HG03378 (cell line): ENCODE results near the gene CAMTA1.

ENCODE experiments used
- ATAC-seq: cut with Tn5 transposase; IDR thresholded peaks from one replicate; pipeline ENCODE4 v1.9.1; 2021; ENCODE audit warnings: mild to moderate bottlenecking, moderate library complexity; ENCODE audit not compliant: unreplicated experiment

CAMTA1 gene

DNA sequence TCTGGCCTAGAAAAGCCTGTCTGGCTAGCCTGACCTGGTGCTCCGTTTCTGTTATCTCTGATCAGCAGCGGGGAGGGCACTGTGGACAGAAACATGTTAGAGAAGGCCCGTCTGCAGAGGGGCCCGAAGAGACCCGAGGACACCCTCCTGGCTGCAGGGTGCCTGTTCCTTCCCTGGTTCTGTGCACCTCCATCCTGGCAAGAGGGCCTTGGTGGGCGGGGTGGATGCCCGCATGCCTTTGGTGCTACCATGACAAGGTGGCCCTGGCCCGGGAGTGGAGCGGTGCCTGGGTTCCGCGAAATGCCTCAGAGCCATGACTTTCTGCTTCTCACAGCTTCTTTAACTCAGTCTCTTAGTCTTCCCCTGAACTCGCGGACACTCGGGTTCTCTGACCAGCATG lies 233.6 kb downstream of the CAMTA1 start:
- no peak for ATAC-seq

DNA sequence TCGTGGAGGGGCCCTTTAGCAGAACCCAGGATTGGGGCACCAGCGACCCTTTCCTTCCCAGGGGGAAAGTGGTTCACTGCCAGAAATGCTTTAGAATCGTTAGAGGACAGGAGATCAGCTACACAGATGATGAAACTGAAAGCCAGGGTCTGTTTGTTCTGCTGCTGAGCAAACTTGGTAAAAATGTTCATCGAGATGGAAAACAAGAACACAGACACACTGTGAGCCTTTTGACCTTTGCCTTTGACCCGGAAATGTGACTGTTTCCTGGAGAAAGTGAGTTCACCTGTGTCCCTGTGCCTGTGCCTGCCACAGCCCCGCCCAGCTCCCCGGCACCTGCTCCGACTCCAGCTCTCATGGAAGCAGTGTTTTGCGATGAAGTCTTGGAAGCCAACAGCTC lies 234.3 kb downstream of the CAMTA1 start:
- ATAC-seq, result no peak

DNA sequence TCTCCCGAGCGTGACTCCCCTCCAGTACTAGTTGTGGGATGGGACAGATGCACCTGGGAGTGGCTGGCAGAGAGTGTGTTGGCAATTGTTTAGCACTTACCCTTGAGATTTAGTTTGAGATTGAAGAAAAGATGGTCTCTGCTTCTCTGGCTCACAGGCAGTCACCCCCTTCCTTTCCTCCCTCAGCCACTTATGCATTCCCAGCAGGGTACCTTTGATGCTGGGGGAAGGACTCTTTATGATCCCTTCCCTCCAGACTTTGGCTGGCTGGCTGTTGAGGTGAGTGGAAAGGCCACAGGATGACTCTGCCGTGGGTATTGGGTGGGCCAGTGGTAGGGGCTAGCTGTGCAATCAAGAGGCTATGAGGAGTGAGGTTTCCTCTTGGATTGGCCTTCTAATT lies 236.8 kb downstream of the CAMTA1 start:
- ATAC-seq, result no peak

DNA sequence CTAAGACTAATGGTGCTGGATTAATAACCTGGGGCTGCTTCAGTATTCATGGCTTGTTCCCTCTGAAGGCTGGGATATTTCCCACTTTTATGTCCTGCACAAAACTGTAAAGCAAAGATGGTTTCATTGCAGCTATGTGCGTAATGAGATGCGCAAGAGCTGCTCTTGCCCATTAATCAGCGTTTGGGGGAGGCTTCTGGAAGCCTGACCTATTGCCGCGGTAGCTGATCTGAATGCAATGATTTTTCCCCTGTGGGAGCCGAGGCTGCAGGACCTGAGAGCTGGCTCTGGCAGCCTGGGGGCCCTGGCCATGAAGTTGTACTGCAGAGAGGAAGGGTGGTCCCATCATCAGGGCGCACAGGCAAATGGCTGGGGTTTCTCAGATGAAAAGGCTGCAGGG lies 239.8 kb downstream of the CAMTA1 start:
- ATAC-seq, result no peak

DNA sequence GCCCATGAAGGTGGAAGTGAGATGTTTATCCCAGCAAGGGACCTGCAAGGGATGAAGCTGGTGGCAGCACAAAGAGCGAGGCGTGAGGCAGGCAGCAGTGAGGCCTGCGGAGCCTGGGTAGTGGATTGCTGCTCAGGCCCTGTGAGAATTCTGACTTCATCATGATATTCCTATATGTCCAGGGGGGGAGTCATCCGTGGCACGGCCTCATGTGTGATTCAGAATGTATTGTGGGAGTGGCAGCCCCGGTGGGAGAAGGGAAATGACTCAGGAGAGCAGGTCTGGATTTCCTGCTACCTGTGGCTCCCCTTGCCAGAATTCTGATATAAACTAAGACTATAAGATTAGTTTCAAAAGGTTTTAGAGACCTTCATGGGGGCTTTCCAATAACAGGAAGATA lies 240.9 kb downstream of the CAMTA1 start:
- ATAC-seq, result no peak

DNA sequence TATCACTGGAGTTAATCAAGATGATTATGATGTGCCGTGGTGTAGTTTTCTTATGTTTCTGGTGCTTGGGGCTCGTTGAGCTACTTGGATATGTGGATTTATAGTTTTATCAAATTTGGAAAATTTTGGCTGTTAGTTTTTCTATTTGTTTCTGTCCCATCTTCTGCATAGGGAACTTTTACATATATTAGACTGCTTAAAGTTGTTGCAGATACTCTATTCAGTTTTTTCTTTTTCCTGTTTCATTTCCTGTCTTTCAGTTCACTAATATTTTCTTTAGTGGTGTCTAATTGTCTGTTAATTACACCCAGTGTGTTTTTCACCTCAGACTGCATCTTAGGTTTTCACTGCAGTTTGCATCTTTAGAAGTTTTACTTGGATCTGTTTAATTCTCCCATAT lies 247.7 kb downstream of the CAMTA1 start:
- ATAC-seq, result no peak

DNA sequence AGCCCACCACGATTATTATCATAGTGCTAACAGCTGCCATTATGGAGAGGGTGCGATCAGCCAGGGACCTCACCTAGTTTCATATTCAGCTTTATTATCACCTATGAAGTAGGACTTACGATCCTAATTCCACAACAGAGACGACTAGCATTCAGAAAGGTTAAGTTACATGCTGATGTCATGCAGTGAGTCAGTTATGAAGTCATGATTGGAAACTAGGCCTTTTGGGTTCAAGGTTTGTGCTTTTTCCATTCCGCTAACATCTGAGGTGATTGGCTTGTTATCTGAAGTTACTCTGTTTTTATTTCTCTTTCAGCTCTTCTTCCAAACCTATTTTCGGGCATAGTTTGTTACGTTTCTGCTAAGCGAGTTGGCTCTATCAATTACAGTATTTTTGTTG lies 251.1 kb downstream of the CAMTA1 start:
- ATAC-seq, result no peak

DNA sequence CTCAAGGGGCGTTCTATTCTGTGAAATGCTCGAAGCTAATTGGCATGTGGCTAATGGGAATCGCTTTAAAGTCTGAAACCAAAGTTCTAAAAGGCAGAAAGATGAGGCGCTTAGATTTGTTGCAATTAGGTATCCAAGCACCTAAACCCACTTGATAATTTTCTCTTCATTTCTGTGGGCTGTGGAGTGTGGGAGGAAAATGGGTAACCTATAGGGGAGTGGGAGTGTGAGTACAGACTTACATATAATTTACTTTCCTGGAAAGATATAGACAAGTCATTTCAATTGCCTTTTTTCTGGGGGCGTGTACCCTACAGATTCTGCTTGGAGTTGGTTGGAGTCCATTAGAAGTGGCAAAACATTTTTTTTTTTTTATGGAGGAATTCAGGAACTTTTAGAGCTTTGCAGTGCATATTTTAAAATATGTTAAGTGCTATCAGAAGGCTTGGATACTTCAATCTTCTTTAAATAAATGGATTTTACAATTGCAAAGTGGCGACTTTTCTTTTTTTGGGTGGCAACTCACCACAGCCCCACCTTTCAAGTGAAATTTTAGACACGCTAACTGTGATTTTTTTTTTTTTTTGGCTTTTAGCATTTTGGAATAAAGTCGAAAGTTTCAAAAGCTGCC lies 254.5 kb downstream of the CAMTA1 start:
- no peak for ATAC-seq

DNA sequence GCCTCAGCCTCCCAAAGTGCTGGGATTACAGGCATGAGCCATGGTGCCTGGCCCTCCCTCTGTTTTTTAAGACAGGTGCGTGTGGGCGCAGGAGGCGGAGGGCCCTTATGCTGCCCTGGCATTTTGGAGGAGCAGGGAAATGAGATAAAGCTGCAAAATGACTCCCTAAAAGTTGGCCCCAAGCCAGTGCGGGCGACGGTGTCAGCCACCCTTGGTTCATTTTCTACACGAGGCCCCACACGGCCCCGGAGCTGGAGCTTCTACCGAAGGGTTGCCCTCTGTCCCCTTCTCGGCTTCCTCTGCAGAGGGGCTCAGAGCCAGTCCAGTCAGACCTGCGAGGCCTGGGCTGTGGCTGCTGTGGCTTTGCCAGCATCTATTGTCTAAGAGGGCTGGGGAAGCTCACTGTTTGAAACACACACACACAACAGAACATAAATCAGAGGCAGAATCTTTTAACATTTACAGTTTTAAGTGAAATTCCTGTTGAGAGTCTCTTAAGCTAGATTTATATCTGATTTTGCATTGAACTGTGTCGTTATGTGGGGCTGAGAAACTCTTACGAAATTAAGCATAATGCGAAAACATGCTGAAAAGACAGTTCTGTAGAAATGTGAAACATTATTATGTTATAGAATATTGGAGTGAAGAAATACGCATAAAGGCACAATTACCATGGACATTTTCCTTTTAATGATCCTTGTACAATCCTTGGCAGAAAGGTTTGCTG lies 255.9 kb downstream of the CAMTA1 start:
- no peak for ATAC-seq

DNA sequence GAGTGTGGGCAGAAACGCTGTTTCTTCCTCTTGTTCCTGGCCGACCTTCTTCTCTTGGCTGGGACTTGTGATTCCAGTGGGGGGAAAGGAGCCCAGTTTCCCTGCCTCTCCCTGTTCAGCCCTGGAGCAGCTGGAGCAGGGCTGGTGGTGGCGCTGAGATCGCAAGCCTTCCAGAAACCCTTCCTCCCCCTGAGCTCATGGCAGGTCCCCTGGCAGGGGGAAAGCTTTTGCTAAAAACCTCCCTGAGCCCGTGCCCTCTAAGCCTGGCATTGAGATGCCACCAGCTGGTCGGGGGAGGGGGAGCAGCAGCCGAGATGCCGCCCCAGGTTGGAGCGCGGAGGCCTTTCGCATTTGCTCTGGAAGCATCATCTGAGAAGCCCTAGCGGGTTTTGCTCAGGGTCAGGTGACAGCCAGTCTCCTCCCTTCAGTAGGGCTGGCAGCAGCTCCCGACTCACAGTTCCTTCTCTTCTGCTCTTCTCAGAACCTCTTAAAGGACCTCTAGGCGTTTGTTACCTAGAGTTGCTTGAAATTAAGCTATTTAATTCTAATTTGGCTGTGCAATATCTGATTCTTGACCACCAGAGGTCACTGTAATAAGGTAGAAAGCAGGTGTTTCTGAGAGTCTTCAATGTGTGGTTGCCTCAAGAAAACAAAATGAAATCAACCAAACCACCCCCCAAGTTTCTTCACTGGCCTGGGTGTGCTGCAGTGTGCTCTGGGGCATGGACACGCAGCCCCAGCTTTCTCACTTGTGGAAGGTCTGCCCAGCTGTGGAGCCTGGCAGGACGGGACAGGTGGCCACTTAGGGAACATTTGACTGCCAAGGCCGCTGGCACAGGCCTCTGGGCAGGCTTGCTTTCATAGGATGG lies 257.3 kb downstream of the CAMTA1 start:
- no peak for ATAC-seq

DNA sequence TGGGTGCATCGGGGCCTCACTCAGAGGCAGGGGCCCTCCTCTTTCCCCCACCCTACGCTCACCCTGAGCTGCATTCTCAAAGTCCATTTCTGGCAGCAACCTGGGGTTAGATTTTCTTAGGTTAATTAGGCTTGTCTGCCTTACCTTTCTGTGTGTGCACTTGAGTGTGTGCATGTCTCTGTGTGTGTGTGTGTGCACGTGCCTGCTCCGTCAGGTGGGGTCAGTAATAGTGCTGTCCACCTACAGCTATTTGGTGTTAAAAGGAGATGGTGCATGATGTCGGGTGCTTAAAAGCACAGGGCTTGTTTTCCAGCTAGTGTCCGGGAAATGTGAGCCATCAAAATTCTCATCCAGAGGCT lies 257.9 kb downstream of the CAMTA1 start:
- ATAC-seq, result no peak

DNA sequence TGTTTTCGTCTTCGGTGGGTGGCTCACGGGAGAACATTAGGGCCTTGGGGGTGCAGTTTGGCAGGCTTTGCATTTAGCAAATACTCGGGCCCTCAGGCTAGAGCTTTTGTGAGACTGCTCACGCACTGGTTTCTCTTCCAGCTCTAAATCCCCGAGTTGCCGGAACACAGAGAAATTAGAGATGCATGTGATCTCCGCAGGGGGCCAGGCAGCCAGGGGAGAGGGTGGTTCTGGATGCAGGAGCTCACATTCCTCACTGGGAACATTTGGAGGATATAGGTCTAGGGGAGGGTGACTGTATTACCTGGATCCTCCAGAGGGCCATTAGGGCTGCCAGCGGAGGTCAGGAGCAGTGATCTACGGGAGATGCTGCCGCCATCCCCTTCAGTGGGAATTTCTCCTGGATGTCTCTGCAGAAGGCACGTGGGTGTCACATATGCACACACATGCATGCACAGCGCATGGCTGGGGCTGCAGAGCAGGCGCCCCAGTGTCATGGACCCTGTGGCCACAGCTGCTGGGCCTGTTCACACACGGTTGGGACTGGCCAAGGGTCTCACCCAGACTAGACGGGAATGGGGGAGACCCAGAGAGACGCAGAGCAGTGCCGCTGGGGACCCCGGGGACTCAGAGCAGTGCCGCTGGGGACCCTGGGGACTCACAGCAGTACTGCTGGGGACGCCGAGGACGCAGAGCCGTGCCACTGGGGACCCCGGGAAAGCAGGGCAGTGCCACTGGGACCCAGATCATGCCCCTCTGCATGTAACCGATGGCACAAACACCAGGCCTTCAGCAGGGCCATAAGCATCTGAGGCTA lies 258.7 kb downstream of the CAMTA1 start:
- no peak for ATAC-seq

DNA sequence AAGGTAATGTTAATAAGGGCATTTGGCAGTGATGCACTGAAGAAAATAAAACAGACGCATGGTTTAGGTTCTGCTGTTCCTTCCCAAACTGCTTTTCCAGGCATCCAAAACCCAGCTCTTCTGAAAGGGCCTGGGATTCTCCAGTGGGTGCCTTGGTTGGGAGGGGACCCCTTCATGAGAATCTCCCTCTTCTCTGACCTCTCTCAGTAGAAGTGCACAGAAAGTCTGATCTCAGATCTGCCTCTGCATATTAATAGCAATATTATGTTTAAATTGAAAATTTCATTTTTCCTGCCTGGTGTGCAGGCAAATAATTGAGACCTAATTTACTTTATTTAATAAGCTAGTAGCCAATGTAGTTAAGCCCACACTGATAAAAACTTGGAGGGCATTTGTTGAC lies 260.6 kb downstream of the CAMTA1 start:
- no peak for ATAC-seq

DNA sequence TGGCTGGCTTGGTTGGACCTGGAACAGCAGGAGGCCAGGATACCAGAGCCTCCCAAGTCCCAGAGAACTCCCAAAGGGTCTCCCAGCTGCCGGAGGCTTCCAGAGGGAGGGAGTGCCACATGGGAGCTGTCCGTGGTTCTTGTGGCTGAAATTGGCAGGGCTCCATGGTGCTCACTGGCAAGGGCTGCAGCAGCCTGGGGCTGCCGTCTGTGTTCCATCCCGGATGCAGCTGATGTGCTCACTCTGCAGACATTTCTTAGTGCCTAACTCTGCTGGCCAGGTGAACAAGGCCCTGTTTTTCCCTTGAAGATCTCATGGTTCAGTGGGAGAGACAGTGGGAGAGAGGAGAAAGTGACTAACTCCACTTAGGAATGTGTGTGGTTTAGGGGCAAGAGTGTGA lies 261.1 kb downstream of the CAMTA1 start:
- ATAC-seq, result no peak

DNA sequence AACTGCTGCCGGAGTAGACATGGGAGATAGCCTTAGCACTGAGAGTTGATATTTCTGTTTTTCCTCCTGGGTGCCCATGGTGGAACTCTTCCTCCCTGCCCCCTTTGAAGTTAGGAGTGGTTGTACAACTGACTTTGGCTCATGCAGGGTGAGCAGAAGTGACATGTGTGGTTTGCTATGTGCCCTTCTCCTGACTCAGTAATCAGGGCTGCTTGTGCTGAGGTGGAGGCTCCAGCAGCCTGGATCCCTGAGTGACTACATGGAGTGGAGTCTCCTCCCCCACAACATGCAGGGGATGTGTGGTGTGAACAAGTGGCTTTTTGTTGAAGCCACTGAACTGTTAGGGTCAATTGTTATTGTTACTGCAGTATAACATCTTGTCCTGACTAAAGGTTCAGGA lies 261.6 kb downstream of the CAMTA1 start:
- no peak for ATAC-seq

DNA sequence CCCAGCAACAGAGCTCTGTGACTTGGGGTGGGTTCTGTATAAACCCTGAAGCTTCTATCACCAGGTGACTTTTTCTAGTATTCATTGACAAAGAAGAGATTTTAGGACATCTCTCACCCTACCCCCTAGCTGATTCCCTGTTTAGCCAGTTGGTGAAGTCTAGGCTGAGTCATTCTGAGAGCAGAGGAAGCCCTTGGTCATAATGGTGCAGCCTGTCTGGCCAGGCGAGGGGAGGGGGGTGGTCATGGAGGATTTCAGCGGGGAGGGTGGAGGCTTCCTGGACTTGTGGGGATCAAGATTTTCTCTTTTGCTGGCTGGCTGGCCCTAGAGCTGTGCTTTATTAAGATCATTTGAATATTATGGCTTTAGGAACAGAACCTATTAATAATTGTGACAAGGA lies 262.6 kb downstream of the CAMTA1 start:
- ATAC-seq, result no peak

DNA sequence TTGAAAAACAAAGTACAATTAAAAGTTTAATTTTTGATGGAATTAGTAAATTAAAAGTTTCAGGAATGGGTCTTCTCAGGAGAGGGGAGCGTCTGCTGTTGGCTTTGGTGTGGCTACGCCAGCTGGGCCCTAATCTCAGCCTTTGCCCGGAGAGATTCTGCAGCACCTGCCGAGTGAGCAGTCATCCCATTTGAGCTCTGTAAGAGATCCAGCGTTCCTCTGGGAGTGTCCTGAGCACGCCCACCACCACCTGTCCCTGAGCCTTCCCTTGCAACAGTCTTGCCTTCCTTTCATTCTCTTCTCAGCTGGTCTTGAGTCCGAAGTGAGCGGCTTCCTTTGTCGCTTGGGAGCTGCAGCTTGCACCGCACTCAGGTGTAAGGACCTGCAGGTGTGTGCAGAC lies 263.1 kb downstream of the CAMTA1 start:
- no peak for ATAC-seq

DNA sequence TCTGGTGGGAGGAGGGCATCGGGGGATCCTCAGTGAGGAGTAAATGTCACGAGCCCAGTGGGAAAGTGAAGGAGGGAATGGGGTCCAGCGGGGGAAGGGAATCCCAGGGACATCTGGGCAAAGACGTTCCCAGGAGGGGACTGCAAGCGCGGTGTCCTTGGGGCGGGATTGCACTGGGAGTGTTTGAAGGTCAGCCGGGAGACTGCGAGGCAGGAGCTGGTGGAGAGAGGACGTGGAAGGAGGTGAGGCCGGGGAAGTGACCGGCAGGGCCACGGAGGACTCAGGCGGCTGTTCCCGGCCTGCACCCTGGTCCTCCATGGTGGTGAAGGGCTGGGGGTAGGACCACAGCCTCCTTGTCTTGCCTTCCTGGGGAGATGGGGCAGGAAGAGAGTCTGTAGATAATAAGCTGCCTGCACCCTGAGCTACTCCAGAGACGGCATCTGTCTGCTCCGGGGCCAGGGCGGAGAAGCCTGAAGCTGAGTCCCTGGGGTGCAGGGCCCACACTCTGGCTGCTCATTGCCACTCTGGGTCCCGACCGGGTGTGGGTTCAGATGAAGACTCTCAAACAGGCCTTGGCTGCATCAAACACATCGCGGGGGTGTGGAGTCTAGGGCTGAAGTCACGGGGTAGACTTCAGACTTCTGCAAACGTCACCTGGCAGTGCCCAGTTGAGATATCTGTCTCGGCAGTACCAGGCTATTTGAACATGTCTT lies 264.8 kb downstream of the CAMTA1 start:
- no peak for ATAC-seq

DNA sequence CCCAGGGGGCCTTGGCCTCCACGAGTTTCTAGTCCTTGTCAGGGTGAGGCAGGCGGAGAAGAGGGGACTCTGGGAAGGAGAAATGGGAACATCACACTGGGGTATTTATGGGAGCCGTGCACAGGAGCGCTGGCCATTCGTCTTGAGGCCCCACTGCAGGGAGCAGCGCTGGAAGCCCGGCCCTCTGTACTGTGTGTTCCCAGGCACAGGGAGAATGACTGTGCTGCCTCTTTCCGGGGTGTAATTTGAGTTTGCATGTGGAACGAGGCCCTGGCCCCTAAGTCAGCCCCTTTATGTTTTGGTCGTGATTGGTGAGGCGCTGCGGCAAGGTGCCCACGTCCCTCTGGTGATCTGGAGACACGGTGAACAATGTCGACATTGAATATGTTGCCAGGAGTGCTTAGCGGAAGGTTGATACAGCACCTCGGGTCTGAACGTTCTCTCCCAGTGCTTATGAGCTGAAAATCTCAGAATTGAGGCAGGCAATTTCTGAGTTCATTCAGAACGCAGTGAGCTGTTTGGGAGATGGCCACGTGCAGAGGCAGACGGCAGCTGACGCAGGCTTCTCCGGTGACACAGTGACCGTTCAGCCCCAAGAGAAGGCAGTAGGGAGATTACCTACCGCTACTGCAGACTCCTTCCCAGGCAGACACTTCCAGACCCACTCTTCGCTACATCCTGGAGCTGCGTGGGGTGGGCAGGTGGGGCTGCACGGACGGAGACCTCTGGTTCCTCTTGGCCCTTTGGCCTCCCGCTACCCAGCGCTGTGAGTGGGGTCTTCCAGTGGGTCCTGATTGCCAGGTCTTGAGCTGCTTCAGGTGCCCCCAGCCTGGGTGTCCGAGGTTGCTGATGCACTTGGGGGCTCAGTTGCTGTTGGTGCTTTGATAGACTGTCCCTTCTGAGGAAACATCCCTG lies 265.8 kb downstream of the CAMTA1 start:
- no peak for ATAC-seq

DNA sequence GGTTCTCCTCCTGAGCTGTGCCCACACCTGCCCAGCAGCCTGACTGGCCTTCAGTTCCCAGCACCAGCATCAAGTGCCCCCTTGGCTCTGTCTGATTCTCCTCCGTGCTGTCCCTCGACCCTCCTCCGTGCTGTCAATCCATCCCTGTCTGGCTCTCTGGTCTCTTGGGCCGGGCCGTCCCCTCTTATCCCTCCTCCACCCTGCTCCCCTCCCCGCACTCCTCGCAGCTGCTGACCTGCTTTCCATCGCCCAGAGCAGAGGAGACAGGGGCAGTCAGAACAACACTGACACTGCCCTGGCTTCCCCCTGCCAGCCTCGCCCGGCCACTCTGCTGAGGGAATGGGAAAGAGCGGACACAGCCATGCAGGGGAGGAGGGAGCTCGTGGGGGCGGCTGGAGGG lies 267.4 kb downstream of the CAMTA1 start:
- ATAC-seq, result no peak
